Measurements from ENCODE around the gene VTI1B.

VTI1B gene

DNA sequence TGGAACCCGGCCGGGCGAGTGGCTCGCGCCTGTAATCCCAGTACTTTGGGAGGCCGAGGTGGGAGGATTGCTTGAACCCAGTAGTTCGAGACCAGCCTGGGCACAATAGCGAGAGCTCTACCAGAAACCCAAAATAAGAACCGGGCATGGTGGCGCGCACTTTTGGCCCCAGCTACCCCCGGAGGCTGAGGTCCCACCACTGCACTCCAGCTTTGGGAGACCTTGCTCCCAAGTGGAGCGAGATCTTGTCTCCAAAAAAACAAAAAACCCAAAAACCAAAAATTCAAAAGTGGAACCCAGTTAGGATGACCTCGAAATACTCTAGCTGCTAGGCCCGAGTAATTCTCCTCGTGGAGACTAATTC, 769 bp upstream of the VTI1B start:
- no peak for DNase-seq (ENCODE audit: low spot score)

DNA sequence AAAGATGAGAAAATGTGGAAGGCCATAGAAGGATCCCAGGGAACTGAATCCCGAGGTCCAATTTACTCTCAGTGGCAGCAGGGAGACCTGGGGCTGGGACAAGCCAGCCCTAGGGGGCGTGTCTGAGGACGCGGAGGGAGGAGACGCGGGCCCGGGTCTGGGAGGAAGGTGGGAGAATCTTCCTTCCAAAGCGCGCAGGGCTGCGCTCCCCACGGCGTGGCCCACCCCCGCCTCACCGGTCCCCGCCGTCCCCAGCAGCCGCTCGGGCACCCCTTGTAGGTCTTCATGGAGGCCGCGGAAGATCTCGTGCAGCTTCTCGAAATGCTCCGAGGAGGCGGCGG, 323 bp downstream of the VTI1B start:
- peak; percentile 86 for DNase-seq (ENCODE audit: low spot score)

DNA sequence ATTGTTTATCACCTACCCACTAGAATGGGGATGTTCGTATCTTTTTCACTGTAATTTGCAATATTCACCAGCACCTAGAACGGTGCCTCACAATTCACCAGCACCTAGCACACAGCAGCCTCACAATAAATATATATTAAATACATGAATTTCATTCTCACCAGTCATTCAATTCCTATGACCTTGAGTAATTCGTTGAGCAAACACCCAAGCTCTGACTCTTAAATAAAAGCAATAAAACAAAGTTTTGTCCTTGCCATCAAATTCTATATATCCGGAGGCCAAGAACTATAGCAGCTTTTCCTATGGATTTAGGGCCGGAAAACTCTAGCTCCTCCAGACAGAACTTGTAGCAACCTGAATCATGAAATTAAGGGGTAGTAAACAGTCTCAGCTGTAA, 981 bp downstream of the VTI1B start:
- DNase-seq (ENCODE audit: low spot score) = no peak

DNA sequence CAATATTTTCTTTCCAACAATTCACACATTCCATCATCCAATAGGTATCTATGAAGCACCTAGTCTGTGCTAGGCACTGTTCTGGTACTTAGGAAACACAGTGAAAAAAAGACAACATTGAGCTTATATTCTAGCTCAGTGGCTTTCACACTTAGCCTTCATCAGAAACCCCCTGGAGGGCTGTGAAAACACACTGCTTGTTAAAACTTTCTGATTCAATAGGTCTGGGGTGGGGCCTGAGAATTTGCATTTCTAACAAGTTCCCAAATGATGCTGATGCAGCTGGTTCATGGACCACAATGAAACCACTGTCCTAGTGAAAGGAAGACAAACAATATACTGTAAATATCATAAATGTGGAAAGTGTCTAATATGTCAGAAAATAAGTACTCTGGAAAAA, 5.9 kb downstream of the VTI1B start:
- no peak for DNase-seq (ENCODE audit: low spot score)

DNA sequence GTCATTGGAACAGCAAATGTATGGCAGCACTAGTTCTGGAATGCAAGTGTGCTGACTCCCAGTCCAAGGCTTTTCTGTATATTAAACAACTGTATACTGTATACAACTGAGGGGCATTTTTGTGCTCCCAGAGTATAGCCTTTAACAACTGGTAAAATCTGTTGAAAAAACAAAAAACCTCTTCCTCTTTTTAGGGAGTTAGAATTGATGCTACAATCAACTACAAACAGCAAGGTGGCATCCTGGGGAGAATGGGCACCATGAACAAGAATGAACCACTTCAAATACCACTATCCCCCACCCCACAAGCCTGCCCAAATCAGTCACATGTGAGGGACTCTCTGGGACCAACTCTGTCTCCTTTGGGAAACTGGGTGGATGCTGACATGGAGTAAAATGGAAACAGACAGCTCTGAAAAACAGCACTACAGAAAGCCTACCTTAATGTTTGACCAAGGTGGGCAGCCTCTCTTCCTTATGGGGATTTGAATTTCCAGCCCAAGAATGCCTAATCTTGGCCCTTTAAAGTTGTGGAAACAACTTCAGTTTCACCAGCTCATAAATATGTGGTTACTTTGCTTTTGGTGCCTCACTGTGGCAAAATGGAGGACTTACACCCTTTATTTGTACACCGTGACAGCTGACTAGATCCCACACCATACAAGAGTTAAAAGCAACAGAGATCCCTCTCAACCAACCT, 7.5 kb downstream of the VTI1B start:
- DNase-seq (ENCODE audit: low spot score) = peak; percentile 67

DNA sequence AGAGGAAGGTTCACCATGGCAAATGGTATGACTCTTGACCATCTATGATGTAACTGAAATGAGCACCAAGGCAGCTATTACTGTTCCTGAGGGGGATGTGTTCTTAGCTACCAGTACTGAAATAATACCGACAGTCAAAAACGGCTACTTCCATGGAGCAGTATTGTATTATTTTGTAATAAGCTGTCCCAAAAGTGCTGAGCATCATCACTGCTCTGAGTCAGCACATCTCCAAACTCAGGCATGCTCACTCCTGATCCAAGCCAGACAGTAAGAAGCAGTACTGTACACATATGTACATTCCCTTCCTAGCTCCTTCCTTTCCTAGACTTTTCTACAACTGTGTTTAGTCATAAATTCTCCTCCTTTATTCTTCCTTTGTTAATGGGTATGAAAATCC, 8.6 kb downstream of the VTI1B start:
- peak; percentile 69 for DNase-seq (ENCODE audit: low spot score)

DNA sequence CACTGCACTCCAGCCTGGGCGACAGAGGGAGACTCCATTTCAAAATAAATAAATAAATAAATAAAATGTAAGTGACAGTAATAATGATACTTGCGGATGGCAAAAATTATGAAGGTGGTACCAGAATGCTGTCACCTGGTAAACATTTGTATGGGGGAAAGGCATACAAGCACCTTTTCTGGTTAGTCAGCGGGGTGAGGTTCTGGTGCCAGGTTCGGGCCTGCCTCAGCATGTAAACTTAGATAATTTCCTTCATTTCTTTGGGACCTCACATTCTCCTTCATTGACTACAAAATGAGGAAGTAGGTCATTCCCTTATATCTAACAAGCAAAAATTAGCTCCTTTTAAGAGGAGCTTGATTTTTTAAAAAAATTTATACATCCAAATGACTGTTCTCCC, 10.8 kb downstream of the VTI1B start:
- DNase-seq (ENCODE audit: low spot score) = no peak

DNA sequence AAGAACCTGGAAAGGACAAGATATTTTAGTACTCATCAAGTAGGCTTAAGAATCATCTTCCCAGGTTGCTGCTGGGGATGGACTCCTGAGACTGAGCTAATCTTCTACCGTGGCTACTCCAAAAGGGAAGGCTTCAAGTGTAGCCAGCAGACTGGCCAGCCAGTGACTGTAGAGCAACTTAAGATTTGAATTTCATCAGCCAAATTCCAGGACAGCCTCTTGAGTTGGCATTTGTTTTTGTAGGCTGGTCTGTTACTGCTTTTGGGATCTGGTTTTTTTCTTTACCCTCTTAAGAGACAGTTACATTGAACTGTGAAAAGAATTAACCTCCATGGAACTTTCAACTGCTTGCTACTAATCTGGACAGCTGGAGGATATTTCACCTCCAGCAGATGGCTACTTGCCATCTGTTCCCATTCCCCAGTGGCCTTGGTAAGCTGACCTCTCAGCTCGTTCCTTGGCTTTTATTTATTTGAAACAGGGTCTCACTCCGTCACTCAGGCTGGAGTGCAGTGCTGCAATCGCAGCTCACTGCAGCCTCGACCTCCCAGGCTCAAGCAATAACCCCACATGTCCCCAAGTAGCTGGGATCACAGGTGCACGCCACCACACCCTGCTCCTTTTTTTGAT, 20.7 kb downstream of the VTI1B start:
- peak; percentile 62 for DNase-seq (ENCODE audit: low spot score)

DNA sequence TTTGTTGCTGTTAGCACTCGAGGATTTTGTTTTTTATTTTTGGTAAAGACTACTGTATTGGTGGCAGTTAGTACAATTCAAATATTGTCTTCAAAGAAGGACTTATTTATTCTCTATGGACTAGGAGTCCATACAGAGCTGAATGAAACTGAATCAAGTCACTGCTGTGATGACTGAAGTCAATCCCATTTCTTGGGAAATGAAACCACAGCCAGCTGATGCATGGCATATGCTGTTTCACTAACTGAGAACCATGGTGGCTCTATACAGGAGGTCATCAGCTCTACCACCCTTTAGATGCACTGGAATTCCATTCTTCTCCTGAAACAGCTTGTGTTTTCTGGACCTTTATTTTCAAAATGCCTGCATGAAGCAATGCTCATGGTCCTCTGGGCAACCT, 22.2 kb downstream of the VTI1B start:
- DNase-seq (ENCODE audit: low spot score) = no peak

DNA sequence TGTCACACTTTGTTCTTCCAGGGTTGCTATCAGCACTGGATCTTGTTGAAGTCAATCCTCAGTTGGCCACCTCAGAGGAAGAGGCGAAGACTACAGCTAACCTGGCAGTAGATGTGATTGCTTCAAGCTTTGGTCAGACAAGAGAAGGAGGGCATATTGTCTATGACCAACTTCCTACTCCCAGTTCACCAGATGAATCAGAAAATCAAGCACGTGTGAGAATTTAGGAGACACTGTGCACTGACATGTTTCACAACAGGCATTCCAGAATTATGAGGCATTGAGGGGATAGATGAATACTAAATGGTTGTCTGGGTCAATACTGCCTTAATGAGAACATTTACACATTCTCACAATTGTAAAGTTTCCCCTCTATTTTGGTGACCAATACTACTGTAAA, 23.7 kb downstream of the VTI1B start:
- peak; percentile 79 for DNase-seq (ENCODE audit: low spot score)

DNA sequence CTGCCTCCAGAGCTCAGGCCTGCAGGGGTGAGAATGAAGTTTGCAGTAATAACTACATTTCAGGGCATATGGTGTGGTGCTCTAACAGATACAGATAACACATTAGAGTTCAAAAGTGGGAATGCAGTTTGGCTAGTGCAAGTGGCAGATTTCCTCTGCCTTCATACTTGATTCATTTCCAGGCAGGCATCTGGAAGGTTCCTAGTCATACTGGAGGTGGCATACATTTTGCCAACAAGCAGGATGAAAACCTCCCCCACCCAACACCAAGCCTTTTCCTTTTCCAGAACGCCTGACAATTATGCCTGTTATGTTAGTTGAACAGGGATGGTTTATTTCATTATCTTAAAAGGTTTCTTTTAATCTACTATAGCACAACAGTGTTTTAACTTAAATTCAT, 24.3 kb downstream of the VTI1B start:
- no peak for DNase-seq (ENCODE audit: low spot score)

DNA sequence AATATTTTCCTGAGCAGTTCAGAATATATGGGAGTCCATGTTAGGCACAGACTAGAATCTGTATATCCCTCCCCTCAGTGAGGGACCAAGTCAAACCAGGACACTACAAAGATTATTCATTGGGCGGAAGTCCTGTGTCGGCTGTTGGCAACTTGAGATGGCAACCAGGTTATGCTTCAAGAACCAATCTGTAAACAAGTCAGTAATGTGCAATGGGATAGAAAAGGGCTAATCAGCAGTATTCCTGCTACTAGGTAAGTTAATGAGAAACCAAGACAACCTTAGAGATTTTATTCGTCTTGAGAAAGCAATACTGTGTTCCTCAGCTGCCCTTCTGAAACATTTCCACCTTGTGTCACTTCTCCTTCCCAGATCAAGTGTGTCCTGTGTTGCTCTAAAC, 28.3 kb downstream of the VTI1B start:
- no peak for DNase-seq (ENCODE audit: low spot score)

DNA sequence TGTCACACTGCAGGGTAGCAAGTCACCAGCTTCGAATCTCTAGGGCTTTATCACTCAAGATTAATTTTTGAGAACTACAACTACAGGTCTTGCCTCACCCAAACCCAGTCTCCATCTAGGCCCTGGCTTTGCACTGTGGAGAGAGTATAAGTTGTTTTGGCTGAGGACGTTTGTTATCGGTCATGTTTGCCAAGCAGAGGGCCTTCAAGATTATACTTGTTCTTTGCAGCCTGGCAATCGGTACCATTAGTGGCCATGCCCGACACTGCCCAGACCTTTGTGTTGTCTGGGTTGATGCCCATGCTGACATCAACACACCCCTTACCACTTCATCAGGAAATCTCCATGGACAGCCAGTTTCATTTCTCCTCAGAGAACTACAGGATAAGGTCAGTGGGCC, 29.0 kb downstream of the VTI1B start:
- DNase-seq (ENCODE audit: low spot score) = no peak

DNA sequence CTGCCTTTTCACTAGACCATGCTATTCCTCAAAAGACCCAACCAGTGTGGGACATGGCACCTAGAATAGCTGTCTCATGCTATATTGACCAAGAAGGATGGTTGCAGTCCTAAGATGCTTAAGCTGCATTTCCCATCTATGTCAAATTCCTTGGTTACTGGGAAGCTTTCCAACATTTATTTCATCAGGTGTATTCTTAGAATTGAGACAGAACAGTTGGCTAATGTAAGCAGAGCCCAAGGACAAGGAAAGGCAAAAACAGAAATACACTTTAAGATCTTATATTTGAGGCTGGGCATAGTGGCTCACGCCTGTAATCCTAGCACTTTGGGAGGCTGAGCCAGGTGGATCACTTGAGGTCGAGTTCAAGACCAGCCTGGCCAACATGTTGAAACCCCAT, 30.0 kb downstream of the VTI1B start:
- DNase-seq (ENCODE audit: low spot score) = no peak

DNA sequence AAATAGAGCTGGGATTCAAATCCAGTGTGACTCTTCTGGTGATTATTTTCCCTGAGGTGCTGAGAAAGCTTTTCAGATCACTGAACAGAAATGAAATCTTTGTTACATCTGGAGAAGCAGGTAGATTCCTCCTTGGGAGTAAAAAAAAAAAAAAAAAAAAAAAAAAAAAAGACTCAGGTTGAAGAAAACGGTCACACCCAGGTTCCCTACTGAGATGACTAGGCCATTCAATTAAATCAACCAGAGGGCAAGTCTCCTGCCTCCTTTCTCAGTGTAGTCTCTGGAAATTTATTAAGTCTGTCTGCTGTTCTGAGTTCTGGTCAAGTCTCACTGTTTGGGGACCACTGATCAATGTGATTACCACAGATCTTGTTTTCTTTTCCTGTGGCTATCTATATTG, 30.7 kb downstream of the VTI1B start:
- DNase-seq (ENCODE audit: low spot score) = no peak

DNA sequence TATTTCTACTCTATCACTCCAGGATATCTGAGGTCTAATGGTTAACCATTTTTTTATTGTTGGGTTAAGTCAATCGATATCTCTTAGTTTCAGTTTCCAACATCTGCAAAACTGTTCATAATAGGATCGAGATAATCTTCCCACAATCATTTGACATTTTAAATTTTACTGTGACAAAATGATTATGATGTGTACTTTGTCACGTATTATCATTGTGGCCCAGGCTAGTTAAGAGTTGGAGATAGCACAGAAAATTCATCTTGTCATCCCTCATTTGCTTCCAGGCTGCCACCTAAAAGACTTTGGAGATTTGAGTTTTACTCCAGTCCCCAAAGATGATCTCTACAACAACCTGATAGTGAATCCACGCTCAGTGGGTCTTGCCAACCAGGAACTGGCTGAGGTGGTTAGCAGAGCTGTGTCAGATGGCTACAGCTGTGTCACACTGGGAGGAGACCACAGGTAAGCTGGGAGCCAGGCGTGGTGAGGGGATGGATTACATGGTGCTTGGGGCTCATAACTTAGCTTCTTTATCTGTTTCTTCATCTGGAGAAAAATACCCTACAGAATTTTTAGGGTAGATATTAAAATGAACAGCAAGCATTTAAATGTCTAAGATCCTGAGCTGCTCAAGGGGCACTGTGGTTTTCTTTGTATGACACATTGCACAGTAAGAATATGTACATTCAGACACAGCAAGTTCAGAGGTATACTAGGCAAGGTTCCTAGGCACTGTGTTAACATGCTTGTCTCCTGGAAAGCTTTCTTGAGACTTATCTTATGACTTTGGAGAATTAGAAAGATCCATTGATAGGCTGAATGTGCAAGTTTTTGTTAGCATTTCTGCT, 32.3 kb downstream of the VTI1B start:
- no peak for DNase-seq (ENCODE audit: low spot score)

DNA sequence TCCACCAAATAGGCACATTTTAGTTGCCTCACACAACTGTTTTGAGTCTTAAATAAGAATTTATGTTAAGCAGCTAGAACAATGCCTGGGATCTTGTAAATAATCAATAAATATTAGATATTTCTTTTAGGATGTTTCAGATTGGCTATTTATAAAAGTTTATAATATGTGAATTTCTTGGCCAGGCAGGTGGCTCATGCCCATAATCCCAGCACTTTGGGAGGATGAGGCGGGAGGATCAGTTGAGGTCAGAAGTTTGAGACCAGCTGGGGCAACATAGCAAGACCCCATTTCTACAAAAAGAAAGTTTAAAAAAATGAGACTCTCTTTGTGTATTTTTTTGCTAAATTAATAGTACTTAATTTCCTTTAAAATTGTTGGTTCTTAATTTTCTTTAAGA, 33.0 kb downstream of the VTI1B start:
- DNase-seq (ENCODE audit: low spot score) = no peak

DNA sequence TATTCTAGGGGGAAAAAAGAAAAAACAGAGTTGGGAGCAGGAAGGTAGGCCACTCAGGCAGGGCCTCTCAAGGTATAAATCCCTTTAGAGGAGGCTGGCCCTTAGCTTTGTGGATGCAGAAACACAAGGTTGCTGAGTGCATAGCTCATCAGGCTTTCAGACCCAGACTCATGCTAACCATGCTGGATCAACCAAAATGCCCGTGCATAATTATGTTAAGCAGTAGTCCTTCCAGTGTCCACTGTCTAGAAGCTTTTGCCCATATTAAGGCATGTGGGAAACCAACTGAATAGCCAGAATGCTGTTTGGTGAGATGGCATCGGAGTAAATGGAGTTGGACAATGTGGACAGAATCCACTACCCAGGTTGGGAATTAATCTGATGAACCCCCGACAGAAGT, 35.8 kb downstream of the VTI1B start:
- no peak for DNase-seq (ENCODE audit: low spot score)

DNA sequence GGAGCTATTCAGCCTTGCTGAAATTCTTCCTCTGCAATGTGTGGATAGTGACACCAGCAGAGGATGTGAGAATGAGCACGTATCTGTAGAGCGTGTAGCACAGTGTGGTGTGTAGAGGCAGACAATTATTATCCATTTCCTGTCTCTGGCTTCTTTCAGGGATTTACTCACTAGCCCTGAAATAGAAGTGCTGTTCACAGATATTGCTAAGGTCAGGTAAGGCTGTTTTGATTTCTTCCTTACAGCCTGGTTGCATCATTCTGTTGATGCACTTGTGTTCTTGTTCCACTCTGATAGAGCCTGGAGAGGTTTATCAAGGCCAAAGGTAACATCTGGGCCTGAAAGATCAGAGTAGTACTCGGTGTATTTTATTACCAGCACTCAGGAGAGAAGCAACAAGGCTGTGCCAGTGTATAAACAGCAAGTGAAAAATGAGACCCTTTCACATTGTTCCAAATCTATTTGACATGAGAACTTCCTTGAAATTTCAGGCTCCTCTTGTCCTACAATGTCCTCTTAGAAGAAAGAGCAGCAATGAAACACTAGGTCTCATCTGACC, 38.0 kb downstream of the VTI1B start:
- peak; percentile 23 for DNase-seq (ENCODE audit: low spot score)

DNA sequence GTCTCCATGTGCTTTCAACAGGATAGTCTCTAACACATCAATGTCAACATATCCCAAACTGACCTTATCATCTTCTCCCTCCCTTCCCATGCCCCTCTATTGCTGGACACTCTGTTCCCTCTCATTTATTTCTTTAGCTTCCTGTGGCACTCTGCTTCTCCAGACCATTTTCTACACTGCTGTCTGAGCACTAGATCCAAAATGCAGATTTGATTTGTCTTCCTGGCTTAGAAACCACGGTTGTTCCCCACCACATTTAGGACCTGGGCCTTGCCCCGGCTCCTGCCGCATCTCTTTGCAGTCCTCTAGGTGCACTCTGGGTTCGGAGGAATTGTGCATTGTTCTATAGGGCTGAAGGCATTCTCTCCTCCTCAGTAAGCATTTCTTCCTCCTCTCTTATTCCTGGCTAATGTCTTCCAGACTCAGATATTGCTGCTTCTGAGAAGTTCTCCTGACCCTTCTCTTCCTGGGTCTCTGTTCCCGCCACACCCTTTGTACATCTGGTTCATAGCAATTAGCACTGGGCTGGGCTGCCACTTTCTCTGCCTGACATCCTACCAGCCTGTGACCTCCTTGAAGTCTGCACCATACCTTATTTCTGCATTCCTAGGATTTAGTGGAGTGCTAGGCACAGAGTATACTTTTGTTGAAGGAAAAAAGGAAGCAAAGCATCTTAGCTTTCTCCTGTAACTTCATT, 40.8 kb downstream of the VTI1B start:
- DNase-seq (ENCODE audit: low spot score) = no peak

DNA sequence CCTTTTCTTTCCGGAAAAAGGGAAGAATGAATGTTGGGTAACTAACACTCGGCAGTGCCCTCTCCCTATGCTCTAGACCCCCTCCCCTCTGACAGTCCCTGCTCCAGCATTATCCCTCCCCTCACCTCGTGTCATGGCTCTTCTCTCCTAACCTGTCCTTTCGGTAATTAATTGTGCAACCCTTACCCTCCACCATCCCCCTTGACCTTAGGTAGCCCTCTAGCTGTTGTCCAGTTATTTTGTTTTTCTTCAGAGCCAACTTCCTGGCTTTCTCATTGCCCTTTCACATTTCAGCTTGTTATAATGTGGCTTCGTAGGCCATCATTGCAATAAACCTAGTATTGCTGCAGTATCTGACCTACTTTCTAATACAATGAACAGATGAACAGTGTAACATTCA, 43.5 kb downstream of the VTI1B start:
- no peak for DNase-seq (ENCODE audit: low spot score)

DNA sequence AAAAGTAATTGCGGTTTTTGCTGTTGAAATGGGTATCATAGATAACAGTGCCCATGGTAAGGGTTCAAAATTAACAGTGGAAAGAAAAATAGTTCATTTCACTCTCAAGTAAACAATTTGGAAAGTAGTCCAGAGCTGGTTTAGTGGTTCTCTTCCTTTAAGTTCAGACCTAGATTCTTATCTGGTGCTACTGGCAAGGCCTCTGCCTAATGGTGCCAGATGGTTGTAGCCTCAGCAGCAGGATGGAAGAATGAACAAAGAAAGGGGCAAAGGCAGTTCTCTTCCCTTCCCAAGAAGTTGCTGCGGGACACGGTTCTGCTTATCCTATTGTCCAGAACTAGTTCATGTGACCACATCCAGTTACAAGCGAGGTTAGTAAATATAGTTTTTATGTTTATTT, 44.2 kb downstream of the VTI1B start:
- DNase-seq (ENCODE audit: low spot score) = no peak

DNA sequence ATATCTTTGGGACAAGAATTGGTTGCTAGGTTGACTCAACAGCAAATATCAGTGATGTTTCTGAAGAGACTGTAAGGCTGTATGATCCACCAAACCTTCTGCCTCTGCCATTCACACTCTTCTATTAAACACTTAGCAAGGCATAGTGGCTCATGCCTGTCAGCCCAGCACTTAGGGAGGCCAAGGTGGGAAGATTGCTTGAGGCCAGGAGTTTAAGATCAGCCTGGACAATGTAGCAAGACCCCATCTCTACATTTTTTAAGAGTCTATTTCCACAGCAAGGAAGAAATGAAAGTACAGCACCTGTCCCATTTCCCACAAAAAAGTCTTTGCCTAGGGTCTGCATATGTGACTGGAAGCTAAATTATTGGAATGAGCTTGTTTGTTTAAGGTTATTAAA, 46.9 kb downstream of the VTI1B start:
- DNase-seq (ENCODE audit: low spot score) = no peak

Data from GM03348 (cell line).